WTC11 (cell line): ENCODE measurements around the gene CCSER2. TPM values are rescaled to one million over a fixed set of nuclear protein-coding genes. Genes with fewer than 3 reads are reported as not detected.
A peak's percentile ranks its signal among the peaks of the same experiment; 100 is the strongest.

ENCODE experiments used
- ATAC-seq: fragments of 200-7000 bp; cut with Tn5 transposase; 2 replicates; pipeline ENCODE4 v1.10.0; 2021; ENCODE audit warnings: mild to moderate bottlenecking, moderate library complexity
- CTCF ChIA-PET: fragments of 300-600 bp; sonication (Branson Sonifier 250); formaldehyde crosslinking; loops from one replicate; lab custom pipeline; 2021; ENCODE audit warnings: antibody characterized with exemption; lab: Charles Lee
- POLR2A ChIA-PET: fragments of 350-600 bp; sonication (Branson Sonifier 250); formaldehyde crosslinking; loops from one replicate; lab custom pipeline; 2021; ENCODE audit warnings: antibody characterized with exemption; lab: Charles Lee
- DNase-seq: peaks from one replicate; pipeline ENCODE4 v3.0.0; 2021; ENCODE audit warnings: low spot score
- H3K27ac Mint-ChIP-seq: 2 replicates; pipeline ENCODE4 v1.8.0; 2021; ENCODE audit warnings: mixed read lengths
- H3K27me3 Mint-ChIP-seq: 2 replicates; pipeline ENCODE4 v1.8.0; 2021; ENCODE audit warnings: low read depth, mild to moderate bottlenecking, moderate library complexity, mixed read lengths
- H3K36me3 Mint-ChIP-seq: 2 replicates; pipeline ENCODE4 v1.8.0; 2021; ENCODE audit warnings: mixed read lengths
- H3K4me1 Mint-ChIP-seq: 2 replicates; pipeline ENCODE4 v1.8.0; 2022; ENCODE audit warnings: mixed read lengths
- H3K4me3 Mint-ChIP-seq: 2 replicates; pipeline ENCODE4 v1.8.0; 2021; ENCODE audit warnings: mild to moderate bottlenecking, moderate library complexity, mixed read lengths
- H3K9me3 Mint-ChIP-seq: 2 replicates; pipeline ENCODE4 v1.8.0; 2021; ENCODE audit warnings: mixed read lengths
- CBFB ChIP-seq: sonication (generic); formaldehyde crosslinking; IDR thresholded peaks from 2 replicates; pipeline ENCODE4 v1.8.1; 2022; ENCODE audit warnings: mild to moderate bottlenecking, low read depth, missing genetic modification reagents
- CREB1 ChIP-seq: sonication (generic); formaldehyde crosslinking; IDR thresholded peaks from 2 replicates; pipeline ENCODE4 v1.8.0; 2023; ENCODE audit warnings: mild to moderate bottlenecking, missing genetic modification reagents
- E2F4 ChIP-seq: sonication (generic); formaldehyde crosslinking; IDR thresholded peaks from 2 replicates; pipeline ENCODE4 v1.8.1; 2022; ENCODE audit warnings: low read depth, mild to moderate bottlenecking, moderate library complexity, missing genetic modification reagents, borderline replicate concordance
- ESRRA ChIP-seq: sonication (generic); formaldehyde crosslinking; IDR thresholded peaks from 2 replicates; pipeline ENCODE4 v1.8.1; 2022; ENCODE audit warnings: mild to moderate bottlenecking, missing genetic modification reagents, borderline replicate concordance
- GABPB1 ChIP-seq: sonication (generic); formaldehyde crosslinking; IDR thresholded peaks from 2 replicates; pipeline ENCODE4 v1.8.1; 2023; ENCODE audit warnings: mild to moderate bottlenecking, missing genetic modification reagents
- HMGA2 ChIP-seq: fragments of 250-450 bp; sonication (Bioruptor Pico); IDR thresholded peaks from 2 replicates; pipeline ENCODE4 v1.4.0; 2021; ENCODE audit warnings: mild to moderate bottlenecking, moderate library complexity
- KAT7 ChIP-seq: sonication (generic); formaldehyde crosslinking; IDR thresholded peaks from 2 replicates; pipeline ENCODE4 v1.8.1; 2023; ENCODE audit warnings: missing genetic modification reagents, mild to moderate bottlenecking, borderline replicate concordance
- MYBL2 ChIP-seq: sonication (generic); formaldehyde crosslinking; IDR thresholded peaks from 2 replicates; pipeline ENCODE4 v1.8.1; 2023; ENCODE audit warnings: mild to moderate bottlenecking, moderate library complexity, missing genetic modification reagents
- NFE2L1 ChIP-seq: sonication (generic); formaldehyde crosslinking; IDR thresholded peaks from 2 replicates; pipeline ENCODE4 v1.8.1; 2023; ENCODE audit warnings: missing genetic modification reagents
- NFYB ChIP-seq: sonication (generic); formaldehyde crosslinking; conservative IDR thresholded peaks from 2 replicates; pipeline ENCODE4 v1.8.0; 2022; ENCODE audit warnings: low read depth, missing genetic modification reagents
- NR1H2 ChIP-seq: sonication (generic); formaldehyde crosslinking; IDR thresholded peaks from 2 replicates; pipeline ENCODE4 v1.9.0; 2021; ENCODE audit warnings: mild to moderate bottlenecking, moderate library complexity, missing genetic modification reagents
- NR3C1 ChIP-seq: sonication (generic); formaldehyde crosslinking; conservative IDR thresholded peaks from 2 replicates; pipeline ENCODE4 v1.8.1; 2023; ENCODE audit warnings: low read depth, mild to moderate bottlenecking, missing genetic modification reagents
- PREB ChIP-seq: sonication (generic); formaldehyde crosslinking; IDR thresholded peaks from 2 replicates; pipeline ENCODE4 v1.8.1; 2022; ENCODE audit warnings: mild to moderate bottlenecking, missing genetic modification reagents, moderate library complexity, borderline replicate concordance
- SMAD3 ChIP-seq: sonication (generic); formaldehyde crosslinking; IDR thresholded peaks from 2 replicates; pipeline ENCODE4 v1.8.0; 2022; ENCODE audit warnings: missing genetic modification reagents, mild to moderate bottlenecking, borderline replicate concordance
- STAT6 ChIP-seq: sonication (generic); formaldehyde crosslinking; conservative IDR thresholded peaks from 2 replicates; pipeline ENCODE4 v1.8.1; 2023; ENCODE audit warnings: mild to moderate bottlenecking, low read depth, missing genetic modification reagents, moderate library complexity
- ZMAT4 ChIP-seq: fragments of 250-450 bp; sonication (Bioruptor Pico); IDR thresholded peaks from 2 replicates; pipeline ENCODE4 v1.9.0; 2021; ENCODE audit warnings: mild to moderate bottlenecking
- ZNF121 ChIP-seq: sonication (generic); formaldehyde crosslinking; IDR thresholded peaks from 2 replicates; pipeline ENCODE4 v1.8.0; 2023; ENCODE audit warnings: missing genetic modification reagents
- ZNF219 ChIP-seq: sonication (generic); formaldehyde crosslinking; IDR thresholded peaks from 2 replicates; pipeline ENCODE4 v1.8.0; 2023; ENCODE audit warnings: missing genetic modification reagents, mild to moderate bottlenecking, borderline replicate concordance
- ZNF263 ChIP-seq: sonication (generic); formaldehyde crosslinking; IDR thresholded peaks from 2 replicates; pipeline ENCODE4 v1.8.1; 2022; ENCODE audit warnings: low read depth, mild to moderate bottlenecking, moderate library complexity, missing genetic modification reagents
- ZNF416 ChIP-seq: fragments of 250-450 bp; sonication (Bioruptor Pico); IDR thresholded peaks from 2 replicates; pipeline ENCODE4 v1.9.0; 2021; ENCODE audit warnings: mild to moderate bottlenecking, inconsistent platforms
- ZNF425 ChIP-seq: fragments of 250-450 bp; sonication (Bioruptor Pico); conservative IDR thresholded peaks from 2 replicates; pipeline ENCODE4 v1.9.0; 2021; ENCODE audit warnings: mild to moderate bottlenecking
- total RNA-seq: library from RNA; stranded (reverse); gene quantifications from 3 replicates; pipeline ENCODE4 v1.2.3, GENCODE V29; 2021

CCSER2 gene
- total RNA-seq, 1 experiment from 2014 or later = 30.6 TPM

GRCh38 chr10:84539216-84539615 is 210.8 kb downstream of the CCSER2 start:
- ATAC-seq = no peak
- Mint-ChIP-seq H3K4me1 (peaks cover 50% of the 10 kb centered on the region), H3K4me3 (no peak overlapping the region), H3K9me3 (peaks cover 6% of the 10 kb centered on the region; the same call in 1 of the 2 replicates), H3K27me3 (peaks cover 5% of the 10 kb centered on the region), H3K27ac (no peak overlapping the region), H3K36me3 (peaks cover 3% of the 10 kb centered on the region; the same call in 1 of the 2 replicates)
- ChIA-PET POLR2A (no interaction called here), CTCF (interaction anchor here (1.2 to 8.4 kb wide), 6 partner anchors 74 to 391 kb away, joined by 3 to 261 read pairs (median 14); no protein-coding TSS in a partner anchor)
- TF ChIP-seq HMGA2 (CRISPR knock-in tag) (no peak), STAT6 (CRISPR knock-in tag) (no peak), GABPB1 (no peak), E2F4 (CRISPR knock-in tag) (no peak), CREB1 (CRISPR knock-in tag) (no peak), MYBL2 (CRISPR knock-in tag) (no peak), ZNF121 (CRISPR knock-in tag) (no peak), ZNF219 (CRISPR knock-in tag) (no peak), NFE2L1 (no peak), ZMAT4 (CRISPR knock-in tag) (no peak), NFYB (CRISPR knock-in tag) (no peak)
- no peak for DNase-seq

GRCh38 chr10:84540022-84540616 is 211.7 kb downstream of the CCSER2 start:
- Mint-ChIP-seq H3K27ac (no peak overlapping the region), H3K4me3 (0 out of 2 replicates have a peak overlapping the region, but pooled peaks have one; percentile 82), H3K4me1 (peaks cover 42% of the 10 kb centered on the region), H3K9me3 (peaks cover 6% of the 10 kb centered on the region; the same call in 1 of the 2 replicates), H3K27me3 (peaks cover 5% of the 10 kb centered on the region), H3K36me3 (peaks cover 3% of the 10 kb centered on the region; the same call in 1 of the 2 replicates)
- CTCF ChIA-PET = interaction anchor here (0.6 to 8.4 kb wide), 67 partner anchors 9 to 426 kb away, joined by 3 to 261 read pairs (median 4); no protein-coding TSS in a partner anchor
- ATAC-seq = no peak
- POLR2A ChIA-PET = interaction anchor here (0.7 kb wide), 1 partner anchor 73 kb away, joined by 3 read pairs; no protein-coding TSS in a partner anchor
- TF ChIP-seq ZNF425 (CRISPR knock-in tag) (no peak), PREB (CRISPR knock-in tag) (no peak), ZNF416 (CRISPR knock-in tag) (no peak), ESRRA (CRISPR knock-in tag) (no peak), KAT7 (CRISPR knock-in tag) (no peak), NR1H2 (CRISPR knock-in tag) (no peak), SMAD3 (no peak), CBFB (CRISPR knock-in tag) (no peak), E2F4 (CRISPR knock-in tag) (no peak), NR3C1 (CRISPR knock-in tag) (no peak), ZNF263 (CRISPR knock-in tag) (no peak)
- no peak for DNase-seq
